ENCODE results near the gene TEF.

DNA sequence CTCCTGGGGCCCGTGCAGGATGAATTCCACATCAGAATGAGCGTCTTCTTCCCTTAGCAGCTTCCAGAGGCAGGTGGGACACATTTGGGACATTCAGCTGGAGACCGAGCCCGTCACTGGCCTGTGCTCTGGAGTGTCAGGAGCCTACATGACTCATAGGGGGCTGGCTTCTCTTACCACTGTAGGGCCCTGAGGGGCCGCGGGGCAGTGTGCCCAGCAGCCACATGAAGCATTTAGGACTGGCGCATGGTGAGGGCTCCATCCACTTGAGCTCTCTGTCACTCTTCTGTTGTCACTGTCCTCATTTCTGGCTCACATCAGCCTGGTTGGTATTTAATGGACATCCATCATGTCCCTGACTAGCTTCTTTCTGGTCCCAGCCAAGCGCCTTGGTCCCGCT is 38.0 kb upstream of the TEF start:
- TF ChIP-seq, protein P1, sequence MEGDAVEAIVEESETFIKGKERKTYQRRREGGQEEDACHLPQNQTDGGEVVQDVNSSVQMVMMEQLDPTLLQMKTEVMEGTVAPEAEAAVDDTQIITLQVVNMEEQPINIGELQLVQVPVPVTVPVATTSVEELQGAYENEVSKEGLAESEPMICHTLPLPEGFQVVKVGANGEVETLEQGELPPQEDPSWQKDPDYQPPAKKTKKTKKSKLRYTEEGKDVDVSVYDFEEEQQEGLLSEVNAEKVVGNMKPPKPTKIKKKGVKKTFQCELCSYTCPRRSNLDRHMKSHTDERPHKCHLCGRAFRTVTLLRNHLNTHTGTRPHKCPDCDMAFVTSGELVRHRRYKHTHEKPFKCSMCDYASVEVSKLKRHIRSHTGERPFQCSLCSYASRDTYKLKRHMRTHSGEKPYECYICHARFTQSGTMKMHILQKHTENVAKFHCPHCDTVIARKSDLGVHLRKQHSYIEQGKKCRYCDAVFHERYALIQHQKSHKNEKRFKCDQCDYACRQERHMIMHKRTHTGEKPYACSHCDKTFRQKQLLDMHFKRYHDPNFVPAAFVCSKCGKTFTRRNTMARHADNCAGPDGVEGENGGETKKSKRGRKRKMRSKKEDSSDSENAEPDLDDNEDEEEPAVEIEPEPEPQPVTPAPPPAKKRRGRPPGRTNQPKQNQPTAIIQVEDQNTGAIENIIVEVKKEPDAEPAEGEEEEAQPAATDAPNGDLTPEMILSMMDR (IDR thresholded peaks at IDR 0.05), result no peak
- TF ChIP-seq POLR2A (IDR thresholded peaks at IDR 0.05), result no peak

Measured in testis (tissue), 2 donors.